Esophagus squamous epithelium (tissue), 4 donors: Measurements from ENCODE around the gene KCTD21.

ENCODE experiments used
- POLR2A ChIP-seq, 4 donors: fragments of 450-650 bp; IDR thresholded peaks; one replicate each; pipeline ENCODE4 v1.6.1; 2017; ENCODE audit warnings: antibody characterized with exemption in 4 of 4, mild to moderate bottlenecking in 4 of 4, moderate library complexity in 3 of 4
- TF ChIP-seq, protein P1 (sequence below), 6 experiments: fragments of 450-650 bp in 4 of 6; fragments of 200-600 bp in 2 of 6; sonication (generic) in 2 of 6; IDR thresholded peaks; one replicate each; pipeline ENCODE4 v1.5.1; 2016 to 2019; ENCODE audit warnings: antibody characterized with exemption in 6 of 6, mild to moderate bottlenecking in 4 of 6, moderate library complexity in 4 of 6

DNA sequence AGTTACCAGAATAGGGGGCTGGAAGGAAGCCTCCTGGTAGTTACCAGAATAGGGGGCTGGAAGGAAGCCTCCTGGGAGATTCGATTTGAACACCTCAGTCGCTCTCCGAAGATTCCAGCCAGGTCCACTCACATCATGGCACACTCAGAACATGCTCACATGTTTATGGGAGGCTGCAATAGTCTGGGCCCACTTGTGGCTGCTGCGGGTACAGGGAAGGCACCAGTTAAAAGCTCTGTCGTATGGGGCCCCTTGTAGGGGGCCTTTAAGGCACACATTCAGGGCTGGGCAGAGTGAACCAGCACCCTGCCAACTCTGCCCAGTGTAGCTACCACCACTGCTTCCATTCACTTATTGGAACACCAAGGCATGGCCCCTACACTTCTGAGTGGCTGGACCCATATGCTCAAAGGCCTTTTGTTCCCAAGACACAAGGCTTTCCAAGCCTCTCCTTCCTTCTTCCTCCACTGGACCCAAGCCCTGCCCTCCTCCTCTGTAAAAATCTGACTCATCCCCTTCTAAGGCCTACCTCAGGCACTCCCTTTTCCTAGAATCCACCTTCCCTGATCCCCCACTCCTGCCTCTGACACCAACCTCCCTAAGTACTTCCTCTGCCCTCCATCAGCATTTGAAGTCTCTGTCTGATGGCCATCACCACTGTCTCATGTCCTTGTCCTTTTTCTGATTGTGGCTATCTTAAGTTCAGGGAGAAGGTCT is 28.3 kb upstream of the KCTD21 start:
- TF ChIP-seq, protein P1, sequence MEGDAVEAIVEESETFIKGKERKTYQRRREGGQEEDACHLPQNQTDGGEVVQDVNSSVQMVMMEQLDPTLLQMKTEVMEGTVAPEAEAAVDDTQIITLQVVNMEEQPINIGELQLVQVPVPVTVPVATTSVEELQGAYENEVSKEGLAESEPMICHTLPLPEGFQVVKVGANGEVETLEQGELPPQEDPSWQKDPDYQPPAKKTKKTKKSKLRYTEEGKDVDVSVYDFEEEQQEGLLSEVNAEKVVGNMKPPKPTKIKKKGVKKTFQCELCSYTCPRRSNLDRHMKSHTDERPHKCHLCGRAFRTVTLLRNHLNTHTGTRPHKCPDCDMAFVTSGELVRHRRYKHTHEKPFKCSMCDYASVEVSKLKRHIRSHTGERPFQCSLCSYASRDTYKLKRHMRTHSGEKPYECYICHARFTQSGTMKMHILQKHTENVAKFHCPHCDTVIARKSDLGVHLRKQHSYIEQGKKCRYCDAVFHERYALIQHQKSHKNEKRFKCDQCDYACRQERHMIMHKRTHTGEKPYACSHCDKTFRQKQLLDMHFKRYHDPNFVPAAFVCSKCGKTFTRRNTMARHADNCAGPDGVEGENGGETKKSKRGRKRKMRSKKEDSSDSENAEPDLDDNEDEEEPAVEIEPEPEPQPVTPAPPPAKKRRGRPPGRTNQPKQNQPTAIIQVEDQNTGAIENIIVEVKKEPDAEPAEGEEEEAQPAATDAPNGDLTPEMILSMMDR (IDR thresholded peaks at IDR 0.05), result no peak
- TF ChIP-seq POLR2A (IDR thresholded peaks at IDR 0.05), result no peak
